Naive thymus-derived CD4-positive, alpha-beta T cell (primary cell): ENCODE data around the gene FOXG1. TPM values are rescaled to one million over a fixed set of nuclear protein-coding genes. Genes with fewer than 3 reads are reported as not detected.

ENCODE experiments used
- ATAC-seq: fragments of 150-1000 bp; cut with Tn5 transposase; 2 replicates; pipeline ENCODE4 v1.10.0; 2021; ENCODE audit warnings: mild to moderate bottlenecking, moderate library complexity
- CTCF ChIA-PET: fragments of 350-600 bp; sonication (Branson Sonifier 250); formaldehyde crosslinking; loops from one replicate; lab custom pipeline; 2021; ENCODE audit warnings: antibody characterized with exemption; lab: Charles Lee
- POLR2A ChIA-PET: fragments of 350-600 bp; sonication (Branson Sonifier 250); formaldehyde crosslinking; loops from one replicate; lab custom pipeline; 2021; ENCODE audit warnings: antibody characterized with exemption, inconsistent platforms; lab: Charles Lee
- DNase-seq, 9 donors: peaks; one replicate each; pipeline versions ENCODE4 v3.0.0 to v3.0.0-alpha.2; 2020 to 2022; ENCODE audit warnings: mixed read lengths in 1 of 9
- H3K27ac ChIP-seq: one replicate; pipeline ENCODE4 v1.7.0; 2013; ENCODE audit warnings: mild to moderate bottlenecking, low read depth, low read length, moderate library complexity
- H3K27me3 ChIP-seq, 2 donors: one replicate each; pipeline ENCODE4 v1.7.0; 2013; ENCODE audit warnings: low read length in 2 of 2, mild to moderate bottlenecking in 2 of 2, moderate library complexity in 2 of 2; ENCODE audit not compliant: control insufficient read depth in 2 of 2, insufficient read depth in 2 of 2
- H3K36me3 ChIP-seq, 3 experiments: 1 replicate in 2 of 3; 2 replicates in 1 of 3; pipeline ENCODE4 v1.7.0; 2013; ENCODE audit warnings: low read length in 3 of 3, mild to moderate bottlenecking in 3 of 3, moderate library complexity in 1 of 3; ENCODE audit not compliant: insufficient read depth in 3 of 3, control insufficient read depth in 2 of 3
- H3K4me1 ChIP-seq, 2 donors: one replicate each; pipeline ENCODE4 v1.7.0; 2013; ENCODE audit warnings: low read length in 2 of 2, mild to moderate bottlenecking in 2 of 2, moderate library complexity in 1 of 2; ENCODE audit not compliant: control insufficient read depth in 2 of 2, insufficient read depth in 2 of 2
- H3K4me3 ChIP-seq: 2 replicates; pipeline ENCODE4 v1.7.0; 2013; ENCODE audit warnings: mild to moderate bottlenecking, low read length
- H3K9me3 ChIP-seq, 3 experiments: 1 replicate in 2 of 3; 2 replicates in 1 of 3; pipeline ENCODE4 v1.7.0; 2013; ENCODE audit warnings: low read length in 3 of 3; ENCODE audit not compliant: control insufficient read depth in 2 of 3
- H3K27ac Mint-ChIP-seq, 9 donors: one replicate each; pipeline ENCODE4 v1.8.0; 2020 to 2022; ENCODE audit warnings: mixed read lengths in 9 of 9, mild to moderate bottlenecking in 8 of 9, moderate library complexity in 5 of 9, inconsistent platforms in 2 of 9
- H3K27me3 Mint-ChIP-seq, 5 donors: one replicate each; pipeline ENCODE4 v1.8.0; 2021 to 2022; ENCODE audit warnings: mixed read lengths in 5 of 5, mild to moderate bottlenecking in 1 of 5
- H3K36me3 Mint-ChIP-seq, 5 donors: one replicate each; pipeline ENCODE4 v1.8.0; 2020 to 2022; ENCODE audit warnings: mixed read lengths in 5 of 5, mild to moderate bottlenecking in 3 of 5, inconsistent platforms in 1 of 5
- H3K4me1 Mint-ChIP-seq, 7 donors: one replicate each; pipeline ENCODE4 v1.8.0; 2020 to 2022; ENCODE audit warnings: mixed read lengths in 7 of 7, mild to moderate bottlenecking in 3 of 7, inconsistent platforms in 1 of 7
- H3K4me3 Mint-ChIP-seq, 10 donors: one replicate each; pipeline ENCODE4 v1.8.0; 2020 to 2022; ENCODE audit warnings: mild to moderate bottlenecking in 10 of 10, mixed read lengths in 10 of 10, moderate library complexity in 6 of 10, inconsistent platforms in 2 of 10
- H3K9me3 Mint-ChIP-seq, 11 donors: one replicate each; pipeline ENCODE4 v1.8.0; 2020 to 2022; ENCODE audit warnings: mixed read lengths in 11 of 11, mild to moderate bottlenecking in 4 of 11, inconsistent platforms in 1 of 11, moderate library complexity in 1 of 11
- intact Hi-C, 2 donors: fragments of 100-400 bp; cut with micrococcal nuclease; formaldehyde crosslinking; loops; one replicate each; pipeline ENCODE4 v1.15.1; 2023
- polyA plus RNA-seq, 2 donors: library from polyadenylated mRNA; unstranded; fragments of 300-500 nt; fragmentation: Illumina TruSeq; gene quantifications; one replicate each; pipeline ENCODE4 v1.2.3, GENCODE V29; 2021
- total RNA-seq, 6 experiments: library from RNA in 5 of 6; stranded (reverse) in 5 of 6; gene quantifications; 1 replicate in 5 of 6; 2 replicates in 1 of 6; pipeline ENCODE4 v1.2.3 and lab custom pipeline; 2021 to 2026

The FOXG1 gene
- total RNA-seq (not detected), polyA plus RNA-seq (not detected), total RNA-seq (lab: John Stamatoyannopoulos, UW) (not detected)

- Histone ChIP-seq H3K4me1 (no peaks in the 10 kb centered on the region), H3K4me3 (no peak within 1 kb of the TSS), H3K27me3 (peaks cover 0 to 7% of the 10 kb centered on the region in 2 donors), H3K36me3 (no peaks in the 10 kb centered on the region), H3K9me3 (no peaks in the 10 kb centered on the region), H3K27ac (no peak within 1 kb of the TSS)
- peaks cover 63 to 76% (median 71%) of the 10 kb centered on the region in 5 donors for H3K27me3 Mint-ChIP-seq
- CTCF ChIA-PET, result no interaction called here
- peaks cover 0 to 12% (median 9%) of the 10 kb centered on the region in 5 donors for H3K36me3 Mint-ChIP-seq
- intact Hi-C loops, result no loop called here
- peak within 1 kb of the TSS; percentile 56 to 85 (median 76) for H3K4me3 Mint-ChIP-seq
- POLR2A ChIA-PET, result no interaction called here
- ATAC-seq (no peak), DNase-seq (no peak)
- peak within 1 kb of the TSS in 2 of 9 donors; percentile 70 to 84 for H3K27ac Mint-ChIP-seq
- H3K4me1 Mint-ChIP-seq, result peaks cover 0 to 26% (median 14%) of the 10 kb centered on the region in 7 donors
- H3K9me3 Mint-ChIP-seq, result peaks cover 0 to 48% (median 11%) of the 10 kb centered on the region in 11 donors
Measured at GRCh38 chr14:28766469-28766955, at the start of gene FOXG1. Gene FOXG1 (plus strand): TSS chr14:28766787. CDS start chr14:28767280, 493 bp downstream.

DNA sequence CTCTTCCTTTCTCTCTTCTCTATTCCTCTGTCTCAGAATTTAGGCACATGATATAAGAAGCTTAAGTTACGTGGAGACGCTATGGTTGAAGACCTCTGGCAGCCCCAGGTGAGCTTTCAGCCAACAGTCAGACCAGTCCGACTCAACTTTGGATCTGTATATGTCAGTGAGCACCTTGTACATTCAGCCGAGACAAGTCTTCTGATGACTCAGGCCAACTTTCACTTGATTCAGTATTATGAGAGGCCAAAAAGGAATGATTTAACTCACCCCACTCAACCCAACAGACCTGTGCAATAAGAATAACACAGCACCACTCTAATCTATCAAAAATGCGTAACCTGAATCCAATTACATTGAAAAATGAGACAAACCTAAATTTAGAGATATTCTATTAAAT lies 47.5 kb upstream of the FOXG1 start:
- CTCF ChIA-PET, result no interaction called here
- H3K4me3 ChIP-seq, result no peak overlapping the region
- intact Hi-C loops, result no loop called here
- ATAC-seq (no peak), DNase-seq (no peak)
- no peaks in the 10 kb centered on the region for H3K27me3 ChIP-seq
- Mint-ChIP-seq H3K36me3 (no peaks in the 10 kb centered on the region), H3K27ac (no peak overlapping the region), H3K27me3 (no peaks in the 10 kb centered on the region), H3K9me3 (peaks cover 5 to 38% (median 8%) of the 10 kb centered on the region in 11 donors), H3K4me1 (no peaks in the 10 kb centered on the region), H3K4me3 (no peak overlapping the region)
- POLR2A ChIA-PET, result no interaction called here
- no peaks in the 10 kb centered on the region for H3K36me3 ChIP-seq
- no peaks in the 10 kb centered on the region for H3K4me1 ChIP-seq
- no peak overlapping the region for H3K27ac ChIP-seq
- H3K9me3 ChIP-seq, result no peaks in the 10 kb centered on the region

DNA sequence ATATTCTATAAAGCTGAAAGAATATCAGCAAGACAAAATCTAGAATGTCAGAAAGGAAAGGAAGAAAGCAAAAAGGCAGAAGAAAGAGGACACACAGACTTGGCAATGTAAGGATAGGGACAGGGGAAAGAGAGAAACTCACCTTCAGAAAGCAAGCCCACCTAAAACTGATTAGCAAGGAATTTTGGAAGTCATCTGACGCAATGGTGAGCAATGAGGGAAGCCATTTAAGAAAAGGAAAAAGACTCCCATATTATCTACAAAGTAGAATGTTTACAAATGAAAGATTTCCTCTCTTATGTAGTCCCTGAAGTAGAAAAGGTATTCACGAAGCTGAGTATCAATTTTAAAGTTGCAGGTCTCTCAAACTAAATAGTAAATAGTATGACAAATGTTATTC lies 35.2 kb upstream of the FOXG1 start:
- DNase-seq (no peak), ATAC-seq (no peak)
- Mint-ChIP-seq H3K9me3 (peaks cover 0 to 16% (median 0%) of the 10 kb centered on the region in 11 donors), H3K36me3 (no peaks in the 10 kb centered on the region), H3K27ac (no peak overlapping the region), H3K4me3 (no peak overlapping the region), H3K4me1 (no peaks in the 10 kb centered on the region), H3K27me3 (no peaks in the 10 kb centered on the region)
- H3K36me3 ChIP-seq, result no peaks in the 10 kb centered on the region
- no peaks in the 10 kb centered on the region for H3K27me3 ChIP-seq
- H3K4me3 ChIP-seq, result no peak overlapping the region
- POLR2A ChIA-PET, result no interaction called here
- intact Hi-C loops, result no loop called here
- CTCF ChIA-PET, result interaction anchor here (0.9 kb wide), 1 partner anchor 10 kb away, joined by 4 read pairs; no protein-coding TSS in a partner anchor
- H3K9me3 ChIP-seq, result no peaks in the 10 kb centered on the region
- H3K27ac ChIP-seq, result no peak overlapping the region
- H3K4me1 ChIP-seq, result no peaks in the 10 kb centered on the region

GRCh38 chr14:28742171-28742846 lies 24.3 kb upstream of the FOXG1 start:
- H3K27ac ChIP-seq, result no peak overlapping the region
- ChIA-PET CTCF (no interaction called here), POLR2A (no interaction called here)
- intact Hi-C loops, result no loop called here
- no peaks in the 10 kb centered on the region for H3K27me3 Mint-ChIP-seq
- peaks cover 0 to 32% (median 14%) of the 10 kb centered on the region in 11 donors for H3K9me3 Mint-ChIP-seq
- no peaks in the 10 kb centered on the region for H3K4me1 Mint-ChIP-seq
- H3K4me3 Mint-ChIP-seq, result no peak overlapping the region
- no peaks in the 10 kb centered on the region for H3K4me1 ChIP-seq
- no peak overlapping the region for H3K27ac Mint-ChIP-seq
- no peak for DNase-seq
- no peaks in the 10 kb centered on the region for H3K27me3 ChIP-seq
- H3K36me3 Mint-ChIP-seq, result no peaks in the 10 kb centered on the region
- ATAC-seq, result no peak
- H3K4me3 ChIP-seq, result no peak overlapping the region
- no peaks in the 10 kb centered on the region for H3K9me3 ChIP-seq
- no peaks in the 10 kb centered on the region for H3K36me3 ChIP-seq

DNA sequence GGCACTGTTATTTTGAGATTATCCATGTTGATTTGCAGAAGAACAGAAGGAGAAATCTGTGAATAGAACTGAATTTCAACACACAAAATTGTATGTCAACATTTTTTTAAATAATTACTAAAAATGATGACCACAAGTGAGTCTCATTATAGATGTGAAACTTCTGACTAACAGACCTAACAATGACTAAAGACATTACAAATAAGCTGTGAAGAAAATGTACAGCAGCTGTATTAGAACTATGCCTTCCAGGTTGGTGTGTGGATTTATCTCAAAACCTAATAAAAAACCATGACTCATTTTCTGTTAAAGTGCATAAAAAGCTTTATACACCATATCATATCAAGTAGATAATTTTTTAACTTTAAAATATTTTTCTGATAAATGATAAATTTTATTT lies 22.5 kb upstream of the FOXG1 start:
- no peak overlapping the region for H3K4me3 ChIP-seq
- no peaks in the 10 kb centered on the region for H3K27me3 Mint-ChIP-seq
- no peak overlapping the region for H3K27ac Mint-ChIP-seq
- H3K4me1 Mint-ChIP-seq, result no peaks in the 10 kb centered on the region
- ATAC-seq (no peak), DNase-seq (no peak)
- H3K27ac ChIP-seq, result no peak overlapping the region
- intact Hi-C loops, result no loop called here
- H3K9me3 Mint-ChIP-seq, result peaks cover 0 to 31% (median 12%) of the 10 kb centered on the region in 11 donors
- no peak overlapping the region for H3K4me3 Mint-ChIP-seq
- H3K27me3 ChIP-seq, result no peaks in the 10 kb centered on the region
- H3K9me3 ChIP-seq, result no peaks in the 10 kb centered on the region
- H3K36me3 Mint-ChIP-seq, result no peaks in the 10 kb centered on the region
- H3K4me1 ChIP-seq, result no peaks in the 10 kb centered on the region
- no peaks in the 10 kb centered on the region for H3K36me3 ChIP-seq
- CTCF ChIA-PET, result no interaction called here
- POLR2A ChIA-PET, result no interaction called here

DNA sequence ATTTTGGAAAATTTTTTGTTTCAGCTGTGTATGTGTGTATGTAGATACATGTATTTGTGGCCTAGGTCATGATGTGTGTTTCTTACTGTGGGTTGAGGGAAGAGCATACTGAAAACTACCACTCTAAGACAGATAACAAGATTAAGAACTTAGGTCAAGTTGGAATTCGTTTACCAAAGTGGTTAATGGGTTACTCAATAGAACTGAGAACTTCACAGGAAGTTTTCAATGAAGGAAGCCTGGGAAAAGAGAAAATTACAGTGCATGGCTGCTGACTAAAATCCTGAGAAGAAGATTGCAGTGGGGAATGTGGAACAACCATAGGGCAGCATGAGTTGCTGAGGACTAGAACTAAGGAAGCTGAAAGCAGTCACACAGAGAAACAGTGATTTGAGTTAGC lies 21.4 kb upstream of the FOXG1 start:
- Histone ChIP-seq H3K4me1 (no peaks in the 10 kb centered on the region), H3K27me3 (no peaks in the 10 kb centered on the region), H3K4me3 (no peak overlapping the region), H3K36me3 (no peaks in the 10 kb centered on the region), H3K27ac (no peak overlapping the region), H3K9me3 (no peaks in the 10 kb centered on the region)
- no peak overlapping the region for H3K4me3 Mint-ChIP-seq
- intact Hi-C loops, result no loop called here
- H3K4me1 Mint-ChIP-seq, result no peaks in the 10 kb centered on the region
- ChIA-PET CTCF (no interaction called here), POLR2A (no interaction called here)
- no peaks in the 10 kb centered on the region for H3K36me3 Mint-ChIP-seq
- DNase-seq (no peak), ATAC-seq (no peak)
- peaks cover 0 to 31% (median 14%) of the 10 kb centered on the region in 11 donors for H3K9me3 Mint-ChIP-seq
- H3K27me3 Mint-ChIP-seq, result peaks cover 0 to 2% (median 0%) of the 10 kb centered on the region in 5 donors
- no peak overlapping the region for H3K27ac Mint-ChIP-seq

- Histone ChIP-seq H3K36me3 (no peaks in the 10 kb centered on the region), H3K27ac (no peak overlapping the region), H3K9me3 (no peaks in the 10 kb centered on the region), H3K4me1 (no peaks in the 10 kb centered on the region), H3K27me3 (no peaks in the 10 kb centered on the region), H3K4me3 (no peak overlapping the region)
- no peak overlapping the region for H3K27ac Mint-ChIP-seq
- H3K4me1 Mint-ChIP-seq, result no peaks in the 10 kb centered on the region
- no peak for ATAC-seq
- no peak for DNase-seq
- CTCF ChIA-PET, result no interaction called here
- POLR2A ChIA-PET, result no interaction called here
- intact Hi-C loops, result no loop called here
- H3K27me3 Mint-ChIP-seq, result peaks cover 0 to 3% (median 0%) of the 10 kb centered on the region in 5 donors
- H3K36me3 Mint-ChIP-seq, result no peaks in the 10 kb centered on the region
- H3K4me3 Mint-ChIP-seq, result no peak overlapping the region
- H3K9me3 Mint-ChIP-seq, result peaks cover 0 to 29% (median 14%) of the 10 kb centered on the region in 11 donors
Measured at GRCh38 chr14:28746247-28746646, 20.3 kb upstream of the FOXG1 start.
